GM23338 (cell line): Measurements from ENCODE around the gene LCE1C. TPM values are rescaled to one million over a fixed set of nuclear protein-coding genes. Genes with fewer than 3 reads are reported as not detected.

Experiments
- ATAC-seq: fragments of 200-7000 bp; cut with Tn5 transposase; 3 replicates; pipeline ENCODE4 v1.9.1; 2020
- DNase-seq: peaks from one replicate; pipeline ENCODE4 v3.0.0-alpha.2; 2015; ENCODE audit warnings: low spot score
- H2AFZ ChIP-seq: fragments of 200-600 bp; sonication (generic); 2 replicates; pipeline ENCODE4 v1.8.0; 2016; ENCODE audit warnings: antibody characterized with exemption, mild to moderate bottlenecking, moderate library complexity
- H3F3A ChIP-seq: fragments of 200-600 bp; sonication (generic); replicated peaks from 2 replicates; pipeline ENCODE4 v1.8.0; 2017; ENCODE audit warnings: antibody characterized with exemption, mixed run types, low read depth
- H3K27ac ChIP-seq: fragments of 200-600 bp; sonication (generic); 2 replicates; pipeline ENCODE4 v1.6.1; 2016; ENCODE audit warnings: low read depth
- H3K27me3 ChIP-seq: fragments of 200-600 bp; sonication (generic); 2 replicates; pipeline ENCODE4 v1.8.0; 2016; ENCODE audit warnings: mild to moderate bottlenecking, mixed run types, moderate library complexity; ENCODE audit not compliant: insufficient read depth
- H3K36me3 ChIP-seq: fragments of 200-600 bp; sonication (generic); 2 replicates; pipeline ENCODE4 v1.8.0; 2016; ENCODE audit warnings: mild to moderate bottlenecking; ENCODE audit not compliant: insufficient read depth
- H3K4me1 ChIP-seq: fragments of 200-600 bp; sonication (generic); 2 replicates; pipeline ENCODE4 v1.8.0; 2016; ENCODE audit warnings: mild to moderate bottlenecking, moderate library complexity; ENCODE audit not compliant: insufficient read depth
- H3K4me2 ChIP-seq: fragments of 200-600 bp; sonication (generic); 2 replicates; pipeline ENCODE4 v1.7.1; 2017; ENCODE audit warnings: mixed run types
- H3K4me3 ChIP-seq: fragments of 200-600 bp; sonication (generic); 2 replicates; pipeline ENCODE4 v1.6.1; 2016; ENCODE audit warnings: mixed run types
- H3K79me2 ChIP-seq: fragments of 200-600 bp; sonication (generic); replicated peaks from 2 replicates; pipeline ENCODE4 v1.8.0; 2017; ENCODE audit warnings: mild to moderate bottlenecking; ENCODE audit not compliant: insufficient read depth
- H3K9me2 ChIP-seq: fragments of 200-600 bp; sonication (generic); 2 replicates; pipeline ENCODE4 v1.8.0; 2017; ENCODE audit not compliant: insufficient read depth
- H4K20me1 ChIP-seq: fragments of 200-600 bp; sonication (generic); replicated peaks from 2 replicates; pipeline ENCODE4 v1.8.0; 2017; ENCODE audit warnings: mild to moderate bottlenecking; ENCODE audit not compliant: insufficient read depth
- H3K27ac Mint-ChIP-seq: 2 replicates; pipeline ENCODE4 v1.8.0; 2020; ENCODE audit warnings: inconsistent platforms, mild to moderate bottlenecking, moderate library complexity, mixed read lengths
- H3K27me3 Mint-ChIP-seq: 3 replicates; pipeline ENCODE4 v1.8.0; 2022; ENCODE audit warnings: low read depth, mild to moderate bottlenecking, moderate library complexity, mixed read lengths, inconsistent platforms; ENCODE audit not compliant: insufficient read depth, poor library complexity
- H3K36me3 Mint-ChIP-seq: 3 replicates; pipeline ENCODE4 v1.8.0; 2021; ENCODE audit warnings: low read depth, mild to moderate bottlenecking, inconsistent platforms, moderate library complexity, mixed read lengths
- H3K4me1 Mint-ChIP-seq: 3 replicates; pipeline ENCODE4 v1.8.0; 2020; ENCODE audit warnings: mild to moderate bottlenecking, inconsistent platforms, mixed read lengths
- H3K4me3 Mint-ChIP-seq: 3 replicates; pipeline ENCODE4 v1.8.0; 2021; ENCODE audit warnings: moderate library complexity, mild to moderate bottlenecking, inconsistent platforms, mixed read lengths
- H3K9me3 Mint-ChIP-seq: 3 replicates; pipeline ENCODE4 v1.8.0; 2020; ENCODE audit warnings: moderate library complexity, mild to moderate bottlenecking, inconsistent platforms, mixed read lengths
- CREB1 ChIP-seq: fragments of 250-450 bp; sonication (Bioruptor Pico); IDR thresholded peaks from 2 replicates; pipeline ENCODE4 v1.5.0; 2020; ENCODE audit warnings: low read depth, mild to moderate bottlenecking, moderate library complexity
- EZH2 ChIP-seq: fragments of 200-600 bp; sonication (generic); IDR thresholded peaks from one replicate; pipeline ENCODE4 v1.8.0; 2017; ENCODE audit warnings: antibody characterized with exemption, mild to moderate bottlenecking, low read depth; ENCODE audit not compliant: unreplicated experiment
- EZH2phosphoT487 ChIP-seq: fragments of 200-600 bp; sonication (generic); IDR thresholded peaks from one replicate; pipeline ENCODE4 v1.8.1; 2018; ENCODE audit warnings: antibody characterized with exemption; ENCODE audit not compliant: unreplicated experiment
- JUNB ChIP-seq: IDR thresholded peaks from one replicate; pipeline ENCODE4 v1.6.1; 2016; ENCODE audit warnings: antibody characterized with exemption; ENCODE audit not compliant: unreplicated experiment
- NANOG ChIP-seq: IDR thresholded peaks from 2 replicates; pipeline ENCODE4 v1.6.1; 2016; ENCODE audit warnings: antibody characterized with exemption, borderline replicate concordance
- POLR2AphosphoS5 ChIP-seq: IDR thresholded peaks from 2 replicates; pipeline ENCODE4 v1.6.1; 2016; ENCODE audit warnings: antibody characterized with exemption, low read depth
- REST ChIP-seq: IDR thresholded peaks from one replicate; pipeline ENCODE4 v1.6.1; 2018; ENCODE audit warnings: antibody characterized with exemption; ENCODE audit not compliant: unreplicated experiment
- STAT1 ChIP-seq: IDR thresholded peaks from one replicate; pipeline ENCODE4 v1.6.1; 2016; ENCODE audit warnings: antibody characterized with exemption; ENCODE audit not compliant: unreplicated experiment
- ZNF331 ChIP-seq: fragments of 250-450 bp; sonication (Bioruptor Pico); IDR thresholded peaks from 2 replicates; pipeline ENCODE4 v1.5.0; 2020; ENCODE audit warnings: low read depth, mild to moderate bottlenecking, moderate library complexity
- ZNF462 ChIP-seq: fragments of 250-450 bp; sonication (Bioruptor Pico); IDR thresholded peaks from 2 replicates; pipeline ENCODE4 v1.5.0; 2020; ENCODE audit warnings: mild to moderate bottlenecking, moderate library complexity
- polyA plus RNA-seq: library from polyadenylated mRNA; unstranded; fragments of >200 nt; fragmentation: Nextera tagmentation; extraction: Ambion mirVana; gene quantifications from 2 replicates; pipeline ENCODE4 v1.2.1, GENCODE V29; 2016
- total RNA-seq: library from RNA; depleted of rRNA; stranded (reverse); fragments of >200 nt; shearing (Covaris generic); gene quantifications from 2 replicates; pipeline ENCODE4 v1.2.3, GENCODE V29; 2014
- TF ChIP-seq, protein P1 (sequence below), 2 experiments: fragments of 200-600 bp in 1 of 2; sonication (generic) in 1 of 2; conservative IDR thresholded peaks; 2 replicates each; pipeline versions ENCODE4 v1.5.1 to v1.6.1; 2016 to 2017; ENCODE audit warnings: antibody characterized with exemption in 2 of 2, low read depth in 2 of 2, mild to moderate bottlenecking in 2 of 2, moderate library complexity in 1 of 2
- TF ChIP-seq, protein P2 (sequence below): IDR thresholded peaks from 2 replicates; pipeline ENCODE4 v1.6.1; 2016; ENCODE audit warnings: antibody characterized with exemption

LCE1C gene
- total and polyA plus RNA-seq, 2 experiments from 2014 or later, result not detected

- TF ChIP-seq ZNF462 (no peak), JUNB (no peak), POLR2AphosphoS5 (no peak), ZNF331 (CRISPR knock-in tag) (no peak), CREB1 (CRISPR knock-in tag) (no peak), EZH2phosphoT487 (no peak), EZH2 (no peak), STAT1 (no peak)
- TF ChIP-seq, protein P1, sequence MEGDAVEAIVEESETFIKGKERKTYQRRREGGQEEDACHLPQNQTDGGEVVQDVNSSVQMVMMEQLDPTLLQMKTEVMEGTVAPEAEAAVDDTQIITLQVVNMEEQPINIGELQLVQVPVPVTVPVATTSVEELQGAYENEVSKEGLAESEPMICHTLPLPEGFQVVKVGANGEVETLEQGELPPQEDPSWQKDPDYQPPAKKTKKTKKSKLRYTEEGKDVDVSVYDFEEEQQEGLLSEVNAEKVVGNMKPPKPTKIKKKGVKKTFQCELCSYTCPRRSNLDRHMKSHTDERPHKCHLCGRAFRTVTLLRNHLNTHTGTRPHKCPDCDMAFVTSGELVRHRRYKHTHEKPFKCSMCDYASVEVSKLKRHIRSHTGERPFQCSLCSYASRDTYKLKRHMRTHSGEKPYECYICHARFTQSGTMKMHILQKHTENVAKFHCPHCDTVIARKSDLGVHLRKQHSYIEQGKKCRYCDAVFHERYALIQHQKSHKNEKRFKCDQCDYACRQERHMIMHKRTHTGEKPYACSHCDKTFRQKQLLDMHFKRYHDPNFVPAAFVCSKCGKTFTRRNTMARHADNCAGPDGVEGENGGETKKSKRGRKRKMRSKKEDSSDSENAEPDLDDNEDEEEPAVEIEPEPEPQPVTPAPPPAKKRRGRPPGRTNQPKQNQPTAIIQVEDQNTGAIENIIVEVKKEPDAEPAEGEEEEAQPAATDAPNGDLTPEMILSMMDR (conservative IDR thresholded peaks at IDR 0.05; ENCODE audit: low read depth in 2 of 2), result no peak
Measured at GRCh38 chr1:152796421-152796820, 10.0 kb downstream of the LCE1C start, which contains the start of gene LCE1D (continued).

GRCh38 chr1:152795686-152796085 is 10.8 kb downstream of the LCE1C start:
- ATAC-seq (no peak), DNase-seq (no peak)
- H3K4me3 ChIP-seq, result no peak overlapping the region
- no peaks in the 10 kb centered on the region for H3K4me1 ChIP-seq
- Mint-ChIP-seq H3K36me3 (no peaks in the 10 kb centered on the region), H3K9me3 (no peaks in the 10 kb centered on the region), H3K4me1 (peaks cover 2% of the 10 kb centered on the region; the same call in 1 of the 3 replicates), H3K4me3 (no peak overlapping the region), H3K27ac (no peak overlapping the region), H3K27me3 (peaks cover 3% of the 10 kb centered on the region)
- H2AFZ ChIP-seq, result no peak overlapping the region
- H4K20me1 ChIP-seq, result no peaks in the 10 kb centered on the region
- H3K9me2 ChIP-seq, result no peaks in the 10 kb centered on the region; the same call in 1 of the 2 replicates
- no peaks in the 10 kb centered on the region for H3K27me3 ChIP-seq
- H3F3A ChIP-seq, result no peaks in the 10 kb centered on the region
- no peak overlapping the region for H3K27ac ChIP-seq
- no peak overlapping the region for H3K4me2 ChIP-seq
- no peaks in the 10 kb centered on the region for H3K79me2 ChIP-seq
- H3K36me3 ChIP-seq, result no peaks in the 10 kb centered on the region
- TF ChIP-seq, protein P2, sequence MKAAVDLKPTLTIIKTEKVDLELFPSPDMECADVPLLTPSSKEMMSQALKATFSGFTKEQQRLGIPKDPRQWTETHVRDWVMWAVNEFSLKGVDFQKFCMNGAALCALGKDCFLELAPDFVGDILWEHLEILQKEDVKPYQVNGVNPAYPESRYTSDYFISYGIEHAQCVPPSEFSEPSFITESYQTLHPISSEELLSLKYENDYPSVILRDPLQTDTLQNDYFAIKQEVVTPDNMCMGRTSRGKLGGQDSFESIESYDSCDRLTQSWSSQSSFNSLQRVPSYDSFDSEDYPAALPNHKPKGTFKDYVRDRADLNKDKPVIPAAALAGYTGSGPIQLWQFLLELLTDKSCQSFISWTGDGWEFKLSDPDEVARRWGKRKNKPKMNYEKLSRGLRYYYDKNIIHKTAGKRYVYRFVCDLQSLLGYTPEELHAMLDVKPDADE, result no peak
- TF ChIP-seq REST (no peak), STAT1 (no peak), NANOG (no peak), JUNB (no peak), ZNF331 (CRISPR knock-in tag) (no peak)
